T-helper 9 cell (primary cell): ENCODE measurements around the gene GNG11.
"Not testable (repeated sequence)": the region's sequence is repeated elsewhere in the genome, so short reads cannot be mapped to it uniquely, and the experiment has no call there.

Experiments
- DNase-seq: peaks from one replicate; pipeline ENCODE4 v3.0.0-alpha.2; 2020
- total RNA-seq, 2 donors: gene quantifications; one replicate each; lab custom pipeline; 2026; lab: John Stamatoyannopoulos, UW

GNG11 gene
- 0 to 0.07 reads per million in 2 donors for total RNA-seq

DNA sequence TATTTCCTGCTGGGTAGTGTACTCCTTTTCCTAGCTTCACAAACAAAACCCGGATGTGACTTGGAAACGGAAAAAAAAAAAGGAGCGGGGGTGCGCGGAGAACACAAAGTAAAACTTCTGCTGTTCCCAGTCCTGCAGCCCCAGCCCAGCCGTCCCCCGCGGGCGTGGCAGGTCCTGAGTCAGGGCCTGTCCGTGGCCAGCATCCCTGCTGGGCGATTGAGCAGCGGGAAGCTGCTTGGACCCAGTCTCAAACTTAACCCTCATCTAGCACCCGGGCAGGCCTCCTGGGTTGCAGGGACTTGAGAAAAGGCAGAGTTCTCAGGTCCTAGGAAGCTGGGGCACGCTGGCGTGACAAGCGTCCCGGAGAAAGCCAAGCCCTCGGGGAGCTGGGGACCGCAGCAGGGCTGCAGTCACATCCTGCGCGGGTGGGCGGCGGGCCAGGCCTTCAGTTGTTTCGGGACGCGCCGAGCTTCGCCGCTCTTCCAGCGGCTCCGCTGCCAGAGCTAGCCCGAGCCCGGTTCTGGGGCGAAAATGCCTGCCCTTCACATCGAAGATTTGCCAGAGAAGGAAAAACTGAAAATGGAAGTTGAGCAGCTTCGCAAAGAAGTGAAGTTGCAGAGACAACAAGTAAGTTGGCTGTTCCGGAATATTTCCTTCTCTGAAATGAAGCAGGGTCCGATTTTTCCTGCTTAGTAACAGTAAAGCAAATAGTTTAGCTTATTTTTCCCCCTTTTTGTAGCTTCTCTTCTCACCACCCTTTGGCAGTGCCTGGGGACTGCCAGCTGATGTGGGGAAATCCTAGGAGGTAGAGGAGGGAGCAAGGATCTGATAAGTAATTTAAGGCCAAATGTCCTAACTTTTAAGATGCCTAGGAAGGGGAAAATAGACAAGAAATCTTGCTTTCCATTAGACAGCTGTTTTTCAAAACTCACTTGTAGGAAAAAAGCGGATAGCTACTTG, at the start of gene GNG11:
GNG11 (plus strand) TSS at position 129 of the 960 bp plus-strand sequence; CDS start at position 532, 403 bp downstream.
- no peak for DNase-seq

DNA sequence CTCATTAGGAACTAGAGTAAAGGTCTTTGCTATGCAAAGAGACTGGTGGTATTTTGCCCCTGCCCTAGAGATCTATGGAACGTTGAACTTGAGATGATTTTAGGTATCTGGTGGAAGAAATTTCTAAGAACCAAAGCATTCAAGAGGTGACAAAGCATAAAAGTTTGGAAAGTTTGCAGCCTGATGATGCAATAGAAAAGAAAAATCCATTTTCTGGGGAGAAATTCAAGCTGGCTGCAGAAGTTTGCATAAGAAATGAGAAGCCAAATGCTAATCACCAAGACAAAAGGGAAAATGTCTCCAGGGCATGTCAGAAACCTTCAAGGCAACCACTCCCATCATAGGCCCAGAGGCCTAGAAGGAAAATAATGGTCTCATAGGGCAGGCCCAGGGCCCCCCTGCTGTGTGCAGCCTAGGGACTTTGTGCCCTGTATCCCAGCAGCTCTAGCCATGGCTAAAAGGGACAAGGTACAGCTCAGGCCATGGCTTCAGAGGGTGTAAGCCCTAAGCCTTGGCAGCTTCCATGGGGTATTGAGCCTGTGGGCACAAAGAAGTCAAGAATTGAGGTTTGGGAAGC, 47.4 kb upstream of the GNG11 start:
- no peak for DNase-seq

DNA sequence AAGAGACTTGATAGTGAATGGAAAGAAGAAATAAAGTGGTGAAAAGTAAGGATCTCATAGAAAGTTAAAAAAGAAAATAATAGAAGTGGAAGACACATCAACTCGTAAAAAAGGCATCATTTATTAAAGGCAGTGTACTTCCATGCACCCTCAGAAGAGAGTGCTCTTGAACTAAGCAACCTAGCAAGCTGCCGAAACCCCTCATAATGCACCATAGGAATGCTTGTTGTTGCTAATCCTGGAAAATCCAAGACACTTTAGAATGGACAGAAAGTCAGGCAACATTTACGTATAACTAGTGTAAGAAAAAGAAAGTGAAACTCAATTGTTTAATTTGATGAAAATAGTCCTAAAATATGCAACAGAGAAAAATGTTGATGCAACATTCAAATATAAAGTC, 43.8 kb upstream of the GNG11 start:
- no peak for DNase-seq

DNA sequence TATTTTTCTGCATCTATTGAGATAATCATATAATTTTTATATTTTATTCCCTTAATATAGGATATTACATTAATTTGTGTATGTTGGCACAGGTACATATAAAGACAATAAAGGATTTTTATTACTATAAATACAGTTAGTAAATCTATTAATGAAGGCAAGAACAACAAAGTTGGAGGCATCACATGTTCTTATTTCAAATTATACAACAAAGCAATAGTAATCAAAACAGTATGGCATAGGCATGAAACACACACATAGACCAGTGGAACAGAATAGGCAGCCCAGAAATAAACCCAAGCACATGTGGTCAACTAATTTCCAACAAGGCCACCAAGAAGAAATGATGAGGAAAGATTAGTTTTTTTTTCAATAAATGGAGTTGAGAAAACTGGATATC, 42.2 kb upstream of the GNG11 start:
- no peak for DNase-seq

DNA sequence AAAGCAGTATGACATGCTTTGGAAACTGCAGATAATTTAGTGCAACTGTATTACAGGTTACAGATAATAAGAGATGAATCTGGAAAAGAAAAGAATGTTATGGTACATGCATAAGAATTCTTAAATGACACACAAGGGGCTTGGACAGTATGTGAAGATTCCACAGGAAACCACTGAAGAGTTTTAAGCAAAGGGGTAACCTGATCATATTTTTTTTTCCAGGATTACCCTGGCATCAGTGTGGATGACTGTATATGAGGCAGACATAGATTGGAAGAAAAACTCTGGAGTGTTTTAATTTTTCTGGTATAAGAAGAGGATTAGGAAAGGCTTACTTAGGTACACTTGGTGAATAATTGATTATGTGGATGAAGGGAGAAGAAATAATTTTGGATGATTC, 39.1 kb upstream of the GNG11 start:
- no peak for DNase-seq

DNA sequence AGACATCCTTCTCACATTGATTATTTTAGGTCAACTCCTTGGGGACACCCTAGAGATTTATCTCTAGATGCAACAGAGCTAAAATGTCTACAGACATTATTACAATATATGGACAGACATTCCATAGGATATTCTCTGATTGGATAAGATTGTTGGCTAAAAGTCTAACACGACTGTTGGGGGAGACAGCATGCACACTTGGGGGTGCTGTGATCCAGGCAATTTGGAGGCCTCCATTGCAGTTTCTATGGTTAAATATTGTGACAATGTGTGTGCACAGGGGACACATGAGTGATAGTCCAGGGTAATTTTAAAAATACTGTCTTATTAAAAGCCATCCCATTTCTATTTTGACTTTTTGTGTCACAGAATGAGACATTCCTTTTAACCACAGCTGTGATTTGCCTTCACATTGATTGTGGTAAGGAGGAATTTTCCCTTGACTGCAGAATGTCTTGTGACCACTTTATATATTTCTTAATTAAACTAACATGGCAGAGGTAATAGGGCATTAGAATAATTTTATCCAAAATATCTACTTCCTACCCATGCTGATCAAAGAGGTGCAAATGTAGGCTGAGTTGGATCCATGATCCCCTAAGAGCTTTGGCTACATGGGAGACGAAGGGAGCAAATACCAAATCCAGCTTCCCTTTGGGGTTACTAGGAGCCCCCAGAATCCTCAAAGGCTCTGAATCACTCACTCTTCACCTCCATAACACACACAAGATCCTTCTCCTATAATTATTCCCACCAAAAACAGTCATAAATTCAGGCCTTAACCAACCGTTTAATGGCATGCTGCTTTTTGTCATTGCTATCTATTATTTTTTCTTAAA, 38.2 kb upstream of the GNG11 start:
- no peak for DNase-seq

DNA sequence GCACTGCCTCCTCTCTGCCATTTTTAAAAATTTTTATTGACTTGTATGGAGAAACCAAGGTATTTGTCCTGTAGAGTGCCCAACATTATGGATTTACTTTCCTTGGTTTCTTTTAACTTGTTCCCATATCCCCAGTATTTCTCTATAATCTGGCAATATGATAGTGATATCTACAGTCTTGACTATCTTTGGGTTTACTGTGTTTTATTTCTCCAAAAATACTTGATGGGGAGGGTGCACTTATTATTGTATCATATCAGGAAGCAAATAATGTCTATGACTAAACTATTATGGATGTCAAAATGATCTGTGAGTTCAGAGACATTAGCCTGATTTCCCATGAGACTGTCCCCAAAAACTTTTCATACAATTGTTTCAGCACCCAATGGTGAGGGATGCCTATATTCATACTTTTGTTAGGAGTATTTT, 37.6 kb upstream of the GNG11 start:
- DNase-seq = no peak

DNA sequence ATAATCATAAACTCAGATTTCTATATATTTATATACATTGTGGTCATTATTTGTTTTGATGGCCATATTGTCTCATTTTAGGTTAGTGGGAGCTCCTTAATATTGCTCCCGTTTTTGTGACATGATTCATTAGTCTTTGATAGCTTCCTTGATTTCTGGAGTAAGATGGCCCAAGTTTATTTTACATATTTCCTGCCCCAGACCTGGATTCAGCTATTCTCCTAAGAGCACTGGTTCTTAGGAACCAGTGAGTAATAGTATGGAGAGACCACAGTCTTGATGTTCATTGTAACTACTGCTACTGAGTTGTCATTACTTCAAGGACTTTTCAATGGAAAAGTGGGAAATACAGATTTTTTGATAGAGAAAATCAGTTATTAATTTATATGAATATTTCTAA, 37.0 kb upstream of the GNG11 start:
- no peak for DNase-seq

DNA sequence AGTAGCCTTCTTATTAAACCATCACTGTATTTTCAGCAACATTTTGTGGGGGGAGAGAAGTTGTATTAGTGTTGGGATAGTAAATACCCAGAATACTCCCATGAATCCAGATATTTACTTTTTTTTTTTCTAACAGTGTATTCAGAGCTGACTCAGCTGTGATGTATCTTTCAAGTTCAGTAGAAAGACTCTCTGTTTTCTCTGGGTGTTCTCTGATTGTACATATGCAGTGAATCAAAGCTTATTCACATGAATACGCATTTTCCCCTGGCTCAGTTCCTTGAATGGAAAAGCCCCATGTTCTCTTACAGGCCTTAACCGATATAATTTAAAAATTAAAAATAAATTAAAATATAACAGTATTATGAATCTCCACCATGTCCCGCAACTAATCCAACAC, 32.3 kb upstream of the GNG11 start:
- no peak for DNase-seq

DNA sequence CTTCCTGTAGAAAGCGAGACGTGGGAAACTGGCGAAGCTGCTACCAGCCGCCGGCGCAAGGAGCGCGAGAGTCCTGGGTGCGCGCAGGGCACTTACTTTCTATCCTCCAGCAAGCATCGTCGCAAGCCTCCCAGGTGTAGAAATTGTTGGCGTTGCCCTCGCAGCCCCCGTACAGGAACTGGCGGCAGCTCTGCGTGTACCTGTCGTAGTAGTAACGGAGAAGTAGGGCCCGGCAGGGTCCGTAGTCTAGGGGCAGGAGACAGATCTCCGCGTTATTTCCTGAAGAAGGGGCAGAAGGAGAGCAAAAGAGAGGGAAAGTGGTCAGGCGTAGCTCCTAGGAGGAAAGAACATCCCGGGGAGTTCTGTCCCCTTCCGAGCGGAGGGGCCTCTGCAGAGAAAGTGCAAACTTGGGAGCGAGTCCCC, 31.5 kb upstream of the GNG11 start:
- DNase-seq = no peak

DNA sequence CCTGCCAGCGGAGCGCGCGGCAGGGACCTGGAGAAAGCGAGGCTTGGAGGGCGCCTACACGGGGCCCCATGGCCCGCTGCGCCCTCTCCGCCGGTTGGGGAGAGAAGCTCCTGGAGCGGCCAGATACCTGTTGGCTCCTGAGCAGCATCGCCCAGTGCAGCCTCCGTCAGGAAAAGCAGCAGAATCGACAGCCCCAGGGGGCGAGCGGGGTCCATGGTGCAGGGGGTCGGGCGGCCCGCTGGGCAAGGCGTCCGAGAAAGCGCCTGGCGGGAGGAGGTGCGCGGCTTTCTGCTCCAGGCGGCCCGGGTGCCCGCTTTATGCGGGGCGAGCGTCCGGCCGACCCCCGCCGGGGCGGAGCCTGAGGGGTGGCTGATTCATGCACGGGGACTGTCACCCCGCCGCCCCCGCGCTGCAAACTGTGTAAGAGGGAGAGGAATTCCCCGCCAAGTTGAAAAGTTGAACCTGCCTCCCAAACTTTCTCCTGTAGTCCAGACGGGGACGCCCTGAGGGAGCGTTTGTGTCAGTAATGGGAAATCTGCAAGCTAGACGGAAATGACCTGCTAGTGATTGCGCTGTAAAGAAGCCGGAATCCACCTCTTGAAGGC, 31.0 kb upstream of the GNG11 start, which contains the start of gene TFPI2:
TFPI2 (minus strand) TSS at position 290 of the 605 bp plus-strand sequence; CDS start at position 215, 75 bp downstream.
- DNase-seq = no peak

DNA sequence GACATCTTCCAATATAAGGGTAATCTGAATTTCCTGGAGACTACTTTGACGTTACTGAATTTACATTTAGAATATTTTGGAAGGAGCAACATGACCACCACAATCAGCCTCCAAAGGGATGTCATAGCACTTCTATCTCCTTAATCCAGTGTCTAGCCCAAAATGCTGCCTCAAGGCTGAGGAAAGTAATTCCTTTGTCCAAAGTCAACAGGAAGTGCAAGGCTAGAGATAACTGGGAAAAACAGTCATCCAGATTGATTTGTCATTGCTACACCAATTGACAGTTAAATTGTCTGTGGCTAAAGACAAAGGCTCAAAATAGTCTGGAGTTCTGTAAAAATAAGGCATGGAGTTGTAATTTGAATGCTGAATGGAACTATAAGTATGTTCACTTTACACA, 27.1 kb upstream of the GNG11 start:
- DNase-seq = no peak

DNA sequence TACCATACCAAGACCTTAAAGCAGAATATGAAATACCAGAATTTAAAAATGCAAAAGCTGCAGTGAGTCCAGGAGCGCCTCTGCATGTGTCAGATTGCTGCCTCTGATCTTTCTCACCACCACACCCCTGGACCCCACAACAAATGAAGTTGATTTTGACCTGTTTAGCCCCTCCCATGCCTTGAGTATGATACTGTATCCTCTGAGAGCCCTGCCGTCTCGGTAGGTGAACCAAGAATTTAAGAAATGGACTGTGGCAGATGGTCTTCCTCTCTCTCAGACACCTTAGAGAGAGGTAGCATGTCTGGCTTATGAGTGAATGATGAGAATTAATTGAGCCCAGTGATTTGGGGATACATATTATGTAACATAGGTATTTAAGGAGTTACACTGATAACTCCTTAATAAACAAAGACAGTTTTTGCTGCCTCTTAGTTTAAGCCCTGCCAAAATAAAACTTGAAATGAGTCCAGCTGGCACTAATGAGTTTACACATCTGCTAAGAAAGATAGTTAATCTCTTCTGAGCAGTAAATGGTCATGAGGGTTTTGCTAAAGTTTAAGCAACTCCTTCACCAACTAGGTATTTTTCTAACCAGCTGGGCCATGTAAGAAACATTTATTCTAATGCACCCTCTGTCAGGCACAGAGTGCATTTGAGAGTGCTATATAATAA, 26.4 kb upstream of the GNG11 start:
- no peak for DNase-seq

DNA sequence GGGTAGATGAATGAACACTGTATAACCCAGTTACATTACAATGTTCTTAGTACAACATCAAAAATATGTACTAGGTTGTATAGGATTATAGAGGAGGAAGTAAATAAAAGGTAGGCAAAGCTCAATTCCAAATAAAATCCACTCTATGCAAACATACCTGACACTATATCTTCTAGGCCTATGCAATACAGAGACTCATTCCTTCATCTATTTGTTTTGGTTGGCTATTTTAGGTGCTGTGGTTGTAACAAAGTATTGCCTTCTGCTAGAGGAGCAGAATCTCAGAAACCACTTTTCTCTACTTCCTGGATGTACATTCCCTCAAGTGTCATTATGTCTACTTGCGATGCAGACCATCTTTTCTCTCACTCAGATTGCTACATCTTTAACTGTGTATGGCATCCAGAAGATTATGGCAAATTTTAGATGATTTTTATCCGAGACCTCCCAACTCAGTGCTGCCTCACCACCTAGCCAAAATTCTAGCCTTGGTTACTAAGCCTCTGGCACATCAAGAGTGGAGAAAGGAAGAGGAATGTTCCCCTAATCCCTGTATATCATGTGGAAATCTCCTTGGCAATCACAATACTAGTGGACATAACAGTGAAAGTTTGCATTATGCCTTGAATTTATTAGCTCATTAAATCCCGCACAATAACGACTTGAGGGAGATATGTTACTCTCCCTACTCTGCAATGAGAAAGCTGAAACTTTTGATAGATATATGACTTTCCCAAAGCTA, 25.5 kb upstream of the GNG11 start:
- no peak for DNase-seq

DNA sequence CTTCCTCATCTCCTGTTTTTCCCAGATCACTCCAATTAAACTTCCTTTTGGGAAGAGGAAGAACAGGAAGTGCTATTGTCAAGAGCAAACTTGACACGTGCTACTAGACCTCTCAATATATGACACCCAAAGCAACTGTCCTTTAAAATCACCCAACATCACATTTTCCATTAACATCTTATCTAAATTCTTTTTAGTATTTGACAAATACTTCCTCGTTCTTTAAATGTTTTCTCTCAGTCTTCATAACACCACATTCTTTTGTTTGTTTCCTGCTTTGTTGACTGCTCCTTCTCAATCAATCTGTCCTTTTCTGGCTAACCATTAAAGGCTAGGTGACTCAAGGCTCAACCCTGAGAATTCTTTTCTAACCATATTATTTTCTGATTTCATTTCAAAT, 23.9 kb upstream of the GNG11 start:
- DNase-seq = no peak

DNA sequence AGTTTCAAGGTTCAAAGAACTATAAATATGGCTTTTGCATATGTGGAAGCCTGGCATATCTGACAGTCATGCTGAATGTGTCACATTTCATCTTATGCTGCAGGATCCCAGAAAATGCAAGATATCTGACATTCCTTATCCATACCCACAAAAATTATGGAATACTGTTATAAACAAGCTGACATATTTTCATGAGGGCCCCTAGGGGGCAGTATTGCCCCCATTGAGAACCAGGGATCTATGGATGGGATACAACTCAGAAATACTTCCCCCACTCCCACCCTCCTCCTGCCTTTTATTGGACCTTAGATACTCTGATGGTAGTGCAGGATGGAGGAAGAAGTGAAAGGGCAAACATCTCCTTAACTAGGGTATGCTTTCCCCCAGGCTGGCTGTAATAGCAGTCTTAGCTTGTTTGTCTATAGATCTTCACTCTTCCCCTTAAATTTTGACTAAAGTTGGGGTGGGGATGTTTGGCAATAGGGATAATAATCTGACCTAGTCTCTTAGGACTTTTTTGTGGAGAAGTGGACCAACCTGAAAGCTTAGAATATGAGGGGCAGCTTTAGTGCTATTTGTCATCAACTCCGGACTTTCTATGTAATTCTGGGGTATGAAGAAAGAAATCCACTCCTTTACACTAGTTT, 18.6 kb upstream of the GNG11 start:
- DNase-seq = no peak

DNA sequence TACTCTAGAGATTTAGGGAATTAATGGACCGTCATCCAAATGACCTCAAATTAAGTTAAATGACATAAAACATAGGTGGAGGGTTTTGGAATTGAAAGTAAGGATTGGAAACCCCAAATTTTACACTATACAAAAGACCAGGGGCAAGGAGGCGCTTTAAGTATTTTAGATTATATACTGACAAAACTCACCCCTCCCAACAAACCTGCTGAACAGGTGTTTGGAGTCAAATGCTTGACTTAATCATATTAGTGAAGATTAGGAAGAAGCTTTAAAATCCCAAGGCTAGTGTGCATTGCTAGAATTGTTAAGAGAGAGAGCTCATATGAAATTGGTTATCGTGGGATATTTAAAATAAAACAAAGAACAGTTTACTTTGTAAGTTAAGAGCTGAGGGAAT, 15.3 kb upstream of the GNG11 start, which contains the start of gene GNGT1:
GNGT1 (plus strand) TSS at position 301 of the 400 bp plus-strand sequence. CDS start 180 bp downstream, outside the sequence.
- no peak for DNase-seq

DNA sequence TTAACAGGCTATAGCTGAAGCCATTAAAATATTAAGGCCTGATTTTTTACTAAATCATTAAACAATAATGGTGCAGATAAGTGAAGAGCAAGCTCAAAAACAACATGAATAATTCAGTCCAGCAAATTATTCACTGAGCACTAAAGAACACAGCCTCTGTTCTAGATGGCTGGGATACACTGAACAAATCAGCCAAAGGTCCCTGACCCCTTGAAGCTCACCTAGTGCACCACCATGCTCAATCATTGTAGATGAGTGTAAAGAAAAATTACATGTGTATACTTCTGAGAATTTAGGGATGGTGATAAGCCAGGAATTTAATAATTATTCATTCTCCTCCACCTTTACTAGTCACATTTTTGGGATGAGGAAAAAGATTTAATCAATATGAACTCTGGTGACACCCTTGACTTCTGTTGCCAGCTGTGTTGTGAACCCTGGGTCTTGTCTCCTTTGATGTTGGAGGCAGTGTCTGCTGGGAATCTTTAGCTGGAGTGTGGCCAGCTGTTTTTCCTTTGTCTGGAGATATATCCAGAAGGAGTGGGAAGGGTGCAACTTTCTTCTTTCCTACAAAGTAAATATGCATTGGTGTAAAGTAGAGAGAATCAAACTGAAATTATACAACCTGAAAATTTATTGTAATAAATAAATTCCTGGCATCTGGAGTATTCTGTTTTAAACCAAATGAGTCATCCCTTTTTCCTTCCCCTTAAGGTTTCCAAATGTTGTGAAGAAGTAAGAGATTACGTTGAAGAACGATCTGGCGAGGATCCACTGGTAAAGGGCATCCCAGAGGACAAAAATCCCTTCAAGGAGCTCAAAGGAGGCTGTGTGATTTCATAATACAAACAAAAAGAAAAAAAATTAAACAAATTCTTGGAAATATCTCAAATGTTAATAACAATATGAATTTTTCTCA, 11.2 kb upstream of the GNG11 start:
- no peak for DNase-seq

DNA sequence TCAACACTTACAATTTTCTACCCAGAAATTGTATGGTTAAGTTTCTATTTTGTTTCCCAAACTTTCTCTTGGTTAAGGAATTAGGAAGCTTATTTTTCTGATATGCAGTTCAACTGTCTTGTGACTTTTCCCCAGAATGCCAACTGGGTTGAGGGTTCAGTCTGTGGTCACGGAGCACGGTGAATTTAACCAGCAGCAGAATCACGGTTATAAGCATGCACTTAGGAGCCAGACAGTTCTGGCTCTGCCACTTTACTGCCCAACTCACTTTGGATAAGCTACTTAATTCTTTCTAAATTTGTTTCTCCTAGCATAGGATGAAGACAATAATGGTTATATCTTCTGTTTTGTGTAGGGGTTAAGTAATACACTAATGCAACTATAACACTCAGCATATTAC, 10.3 kb upstream of the GNG11 start:
- not testable (repeated sequence) for DNase-seq
